Measurements from ENCODE around the gene GABBR2.
"Not testable (repeated sequence)": the region's sequence is repeated elsewhere in the genome, so short reads cannot be mapped to it uniquely, and the experiment has no call there.

GABBR2 gene

DNA sequence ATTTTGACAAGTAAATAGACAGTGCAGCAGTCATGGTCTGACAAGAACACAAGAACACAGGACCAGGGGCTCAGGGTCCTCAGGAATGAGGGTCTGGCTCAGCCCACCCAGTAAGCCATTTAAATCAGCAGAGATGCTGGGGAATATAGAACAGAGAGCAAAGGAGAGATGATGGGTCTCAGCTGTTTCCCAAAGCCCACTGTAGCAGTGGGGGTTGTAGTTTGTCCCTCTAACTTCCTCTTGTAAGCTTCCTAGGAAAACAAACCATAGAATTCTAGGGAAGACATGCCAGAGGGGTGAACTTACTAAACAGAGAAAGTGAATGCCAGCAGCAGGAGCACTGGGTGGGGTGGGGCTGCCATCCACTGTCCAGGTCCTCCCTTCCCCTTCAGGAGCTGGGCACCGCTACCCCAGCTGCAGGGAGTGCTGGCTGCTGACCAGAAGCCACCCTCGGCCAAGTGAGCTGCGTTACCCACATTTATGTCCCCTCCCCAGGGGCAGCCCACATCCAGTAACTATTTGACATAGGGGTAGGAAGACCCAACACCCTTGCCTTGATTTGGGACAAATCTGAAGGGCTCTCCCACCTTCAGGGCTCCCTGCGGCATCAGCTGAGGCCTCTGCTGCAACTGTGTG lies 41.6 kb downstream of the GABBR2 start:
- Histone ChIP-seq H3K36me3 (ENCODE audit: insufficient read depth, low read length) (no peaks in the 10 kb centered on the region), H3K4me3 (ENCODE audit: low read depth in 1 of 2, low read length in 2 of 2) (no peak overlapping the region)

GRCh38 chr9:98665501-98665900 lies 43.2 kb downstream of the GABBR2 start:
- Histone ChIP-seq H3K9me3 (ENCODE audit: low read length) (no peaks in the 10 kb centered on the region), H3K27ac (ENCODE audit: low read depth, low read length) (no peak overlapping the region), H3K4me3 (ENCODE audit: low read depth in 1 of 2, low read length in 2 of 2) (no peak overlapping the region), H3K27me3 (ENCODE audit: control insufficient read depth in 1 of 2, insufficient read depth in 2 of 2, low read length in 2 of 2) (no peaks in the 10 kb centered on the region), H3K4me1 (ENCODE audit: insufficient read depth, low read length) (no peaks in the 10 kb centered on the region), H3K9ac (ENCODE audit: low read length) (no peak overlapping the region), H3K36me3 (ENCODE audit: insufficient read depth, low read length) (no peaks in the 10 kb centered on the region)

More for the DNA sequence above, 41.6 kb downstream of the GABBR2 start:
- H3K9ac ChIP-seq (ENCODE audit: low read length), result no peak overlapping the region
- no peak overlapping the region for H3K27ac ChIP-seq (ENCODE audit: low read depth, low read length)
- H3K4me1 ChIP-seq (ENCODE audit: insufficient read depth, low read length), result no peaks in the 10 kb centered on the region
- no peaks in the 10 kb centered on the region for H3K9me3 ChIP-seq (ENCODE audit: low read length)
- H3K27me3 ChIP-seq (ENCODE audit: control insufficient read depth in 1 of 2, insufficient read depth in 2 of 2, low read length in 2 of 2), result no peaks in the 10 kb centered on the region

DNA sequence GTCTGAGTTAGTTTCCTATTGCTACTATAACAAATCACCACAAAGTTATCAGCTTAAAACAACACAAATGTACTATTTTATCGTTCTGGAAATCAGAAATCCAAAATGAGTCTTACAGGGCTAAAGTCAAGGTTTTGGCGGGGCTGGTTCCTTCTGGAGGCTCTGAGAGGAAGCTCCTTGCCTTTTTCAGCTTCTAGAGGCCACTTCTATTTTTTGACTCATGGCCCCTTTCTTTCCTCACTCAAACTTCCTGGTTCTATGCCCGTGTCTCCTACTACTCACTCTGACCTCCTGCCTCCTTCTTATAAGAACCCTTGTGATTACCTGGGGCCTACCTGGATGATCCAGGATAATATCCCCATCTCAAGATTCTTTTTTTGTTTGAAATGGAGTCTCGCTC lies 48.2 kb downstream of the GABBR2 start:
- Histone ChIP-seq H3K27ac (ENCODE audit: low read depth, low read length) (no peak overlapping the region), H3K4me3 (ENCODE audit: low read depth in 1 of 2, low read length in 2 of 2) (no peak overlapping the region), H3K9me3 (ENCODE audit: low read length) (no peaks in the 10 kb centered on the region), H3K9ac (ENCODE audit: low read length) (no peak overlapping the region), H3K4me1 (ENCODE audit: insufficient read depth, low read length) (no peaks in the 10 kb centered on the region), H3K27me3 (ENCODE audit: control insufficient read depth in 1 of 2, insufficient read depth in 2 of 2, low read length in 2 of 2) (no peaks in the 10 kb centered on the region), H3K36me3 (ENCODE audit: insufficient read depth, low read length) (no peaks in the 10 kb centered on the region)

DNA sequence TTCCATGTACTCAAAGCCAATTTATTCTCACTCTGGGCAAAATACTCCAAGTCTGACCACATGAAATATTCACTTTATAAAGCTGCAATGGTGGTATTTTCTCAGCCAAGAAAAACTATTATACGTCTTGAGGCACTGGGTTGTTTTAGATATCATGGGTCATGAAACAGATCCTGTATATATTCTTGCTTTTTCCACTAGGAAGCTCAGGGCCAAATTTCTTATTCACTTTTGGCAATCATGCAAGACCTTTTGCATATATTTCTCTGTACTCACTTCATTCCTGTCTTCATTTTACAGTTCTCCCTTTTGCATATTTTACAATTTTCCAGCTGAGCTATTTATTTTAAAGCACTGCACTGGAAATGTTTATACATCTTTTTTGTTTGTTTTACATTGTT lies 49.8 kb downstream of the GABBR2 start:
- Histone ChIP-seq H3K4me3 (ENCODE audit: low read depth in 1 of 2, low read length in 2 of 2) (no peak overlapping the region), H3K4me1 (ENCODE audit: insufficient read depth, low read length) (no peaks in the 10 kb centered on the region), H3K36me3 (ENCODE audit: insufficient read depth, low read length) (no peaks in the 10 kb centered on the region), H3K27me3 (ENCODE audit: control insufficient read depth in 1 of 2, insufficient read depth in 2 of 2, low read length in 2 of 2) (no peaks in the 10 kb centered on the region), H3K9ac (ENCODE audit: low read length) (no peak overlapping the region), H3K27ac (ENCODE audit: low read depth, low read length) (no peak overlapping the region), H3K9me3 (ENCODE audit: low read length) (no peaks in the 10 kb centered on the region)

DNA sequence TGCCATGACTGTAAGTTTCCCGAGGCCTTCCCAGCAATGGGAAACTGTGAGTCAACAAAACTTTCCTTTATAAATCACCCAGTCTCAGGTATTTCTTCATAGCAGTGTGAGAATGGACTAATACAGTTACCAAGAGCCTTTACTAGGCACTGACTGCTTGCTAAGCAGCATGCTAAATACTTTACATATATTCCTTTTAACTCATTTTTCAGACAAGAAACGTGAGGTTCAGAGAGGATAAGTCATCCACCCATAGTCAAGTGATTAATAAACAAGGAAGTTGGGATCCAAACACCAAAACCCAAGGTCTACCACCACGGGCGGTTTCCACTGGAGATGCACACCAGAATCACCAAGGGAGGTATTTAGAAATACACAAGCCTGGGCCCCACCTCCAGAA lies 50.8 kb downstream of the GABBR2 start:
- no peak overlapping the region for H3K9ac ChIP-seq (ENCODE audit: low read length)
- no peak overlapping the region for H3K4me3 ChIP-seq (ENCODE audit: low read depth in 1 of 2, low read length in 2 of 2)
- H3K27me3 ChIP-seq (ENCODE audit: control insufficient read depth in 1 of 2, insufficient read depth in 2 of 2, low read length in 2 of 2), result no peaks in the 10 kb centered on the region
- no peaks in the 10 kb centered on the region for H3K9me3 ChIP-seq (ENCODE audit: low read length)
- H3K4me1 ChIP-seq (ENCODE audit: insufficient read depth, low read length), result no peaks in the 10 kb centered on the region
- H3K27ac ChIP-seq (ENCODE audit: low read depth, low read length), result no peak overlapping the region
- no peaks in the 10 kb centered on the region for H3K36me3 ChIP-seq (ENCODE audit: insufficient read depth, low read length)

- H3K27ac ChIP-seq (ENCODE audit: low read depth, low read length), result no peak overlapping the region
- H3K9me3 ChIP-seq (ENCODE audit: low read length), result no peaks in the 10 kb centered on the region
- no peaks in the 10 kb centered on the region for H3K36me3 ChIP-seq (ENCODE audit: insufficient read depth, low read length)
- no peaks in the 10 kb centered on the region for H3K27me3 ChIP-seq (ENCODE audit: control insufficient read depth in 1 of 2, insufficient read depth in 2 of 2, low read length in 2 of 2)
- H3K4me1 ChIP-seq (ENCODE audit: insufficient read depth, low read length), result no peaks in the 10 kb centered on the region
- H3K9ac ChIP-seq (ENCODE audit: low read length), result no peak overlapping the region
- H3K4me3 ChIP-seq (ENCODE audit: low read depth in 1 of 2, low read length in 2 of 2), result no peak overlapping the region
These were observed 52.2 kb downstream of the GABBR2 start for GRCh38 chr9:98656511-98656910.

DNA sequence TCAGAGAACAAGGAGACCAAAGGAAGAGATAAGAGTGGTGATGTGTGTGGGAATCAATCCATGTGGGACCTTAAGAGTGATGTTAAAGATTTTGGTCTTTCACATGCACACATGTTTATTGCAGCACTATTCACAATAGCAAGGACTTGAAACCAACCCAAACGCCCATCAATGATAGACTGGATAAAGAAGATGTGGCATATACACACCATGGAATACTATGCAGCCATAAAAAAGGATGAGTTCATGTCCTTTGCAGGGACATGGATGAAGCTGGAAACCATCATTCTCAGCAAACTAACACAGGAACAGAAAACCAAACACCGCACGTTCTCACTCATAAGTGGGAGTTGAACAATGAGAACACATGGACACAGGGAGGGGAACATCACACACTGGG lies 53.3 kb downstream of the GABBR2 start:
- not testable (repeated sequence) for H3K9ac ChIP-seq (ENCODE audit: low read length); H3K9me3 ChIP-seq (ENCODE audit: low read length); H3K27ac ChIP-seq (ENCODE audit: low read depth, low read length); H3K27me3 ChIP-seq (ENCODE audit: control insufficient read depth in 1 of 2, insufficient read depth in 2 of 2, low read length in 2 of 2); H3K36me3 ChIP-seq (ENCODE audit: insufficient read depth, low read length); H3K4me1 ChIP-seq (ENCODE audit: insufficient read depth, low read length); H3K4me3 ChIP-seq (ENCODE audit: low read depth in 1 of 2, low read length in 2 of 2)

- H3K27me3 ChIP-seq (ENCODE audit: control insufficient read depth in 1 of 2, insufficient read depth in 2 of 2, low read length in 2 of 2), result no peaks in the 10 kb centered on the region
- H3K27ac ChIP-seq (ENCODE audit: low read depth, low read length), result no peak overlapping the region
- no peaks in the 10 kb centered on the region for H3K36me3 ChIP-seq (ENCODE audit: insufficient read depth, low read length)
- H3K9ac ChIP-seq (ENCODE audit: low read length), result no peak overlapping the region
- no peak overlapping the region for H3K4me3 ChIP-seq (ENCODE audit: low read depth in 1 of 2, low read length in 2 of 2)
- no peaks in the 10 kb centered on the region for H3K9me3 ChIP-seq (ENCODE audit: low read length)
- no peaks in the 10 kb centered on the region for H3K4me1 ChIP-seq (ENCODE audit: insufficient read depth, low read length)
These were observed 54.5 kb downstream of the GABBR2 start for GRCh38 chr9:98654247-98654646.

GRCh38 chr9:98652741-98653140 lies 56.0 kb downstream of the GABBR2 start:
- no peak overlapping the region for H3K9ac ChIP-seq (ENCODE audit: low read length)
- H3K36me3 ChIP-seq (ENCODE audit: insufficient read depth, low read length), result no peaks in the 10 kb centered on the region
- H3K27ac ChIP-seq (ENCODE audit: low read depth, low read length), result no peak overlapping the region
- no peak overlapping the region for H3K4me3 ChIP-seq (ENCODE audit: low read depth in 1 of 2, low read length in 2 of 2)
- no peaks in the 10 kb centered on the region for H3K9me3 ChIP-seq (ENCODE audit: low read length)
- no peaks in the 10 kb centered on the region for H3K27me3 ChIP-seq (ENCODE audit: control insufficient read depth in 1 of 2, insufficient read depth in 2 of 2, low read length in 2 of 2)
- no peaks in the 10 kb centered on the region for H3K4me1 ChIP-seq (ENCODE audit: insufficient read depth, low read length)

DNA sequence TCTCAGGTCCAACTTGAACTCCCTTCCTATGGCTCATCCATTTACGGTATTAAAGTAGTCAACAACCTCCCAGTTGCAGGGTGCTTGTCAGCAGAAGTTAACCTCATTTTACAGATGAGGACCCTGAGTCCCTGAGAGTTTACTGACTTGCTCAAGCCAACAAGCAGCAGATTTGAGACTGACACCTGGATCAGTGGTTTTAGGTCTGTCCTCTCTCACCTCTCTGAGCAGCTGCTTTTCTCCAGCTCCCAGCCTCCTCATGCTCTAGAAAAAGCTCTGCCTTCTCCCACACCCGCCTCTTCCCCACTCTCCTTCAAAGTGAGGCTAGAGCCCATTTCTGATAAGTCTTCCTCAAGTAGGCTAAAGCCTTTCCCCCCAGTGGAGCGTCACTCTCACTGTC lies 56.4 kb downstream of the GABBR2 start:
- Histone ChIP-seq H3K9me3 (ENCODE audit: low read length) (no peaks in the 10 kb centered on the region), H3K27ac (ENCODE audit: low read depth, low read length) (no peak overlapping the region), H3K4me3 (ENCODE audit: low read depth in 1 of 2, low read length in 2 of 2) (no peak overlapping the region), H3K27me3 (ENCODE audit: control insufficient read depth in 1 of 2, insufficient read depth in 2 of 2, low read length in 2 of 2) (no peaks in the 10 kb centered on the region), H3K36me3 (ENCODE audit: insufficient read depth, low read length) (no peaks in the 10 kb centered on the region), H3K4me1 (ENCODE audit: insufficient read depth, low read length) (no peaks in the 10 kb centered on the region), H3K9ac (ENCODE audit: low read length) (no peak overlapping the region)

DNA sequence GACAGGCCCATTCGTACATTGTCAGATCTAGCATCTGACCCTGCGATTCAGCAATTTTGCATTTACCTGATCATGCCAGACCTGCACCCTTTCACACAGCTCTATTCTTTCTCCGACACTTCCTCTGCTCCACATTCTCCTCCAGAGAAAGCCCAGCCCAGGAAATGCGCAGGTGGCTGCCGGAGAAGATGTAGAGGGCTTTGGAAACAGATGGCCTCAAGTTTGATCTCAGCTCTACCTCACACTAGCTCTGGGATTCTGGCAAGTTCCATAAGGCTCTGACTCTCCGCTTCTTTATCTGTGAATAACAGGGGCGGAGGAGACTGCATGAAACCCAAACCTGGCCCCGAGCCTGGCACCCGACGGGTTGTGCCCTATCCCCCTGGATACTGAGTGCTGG lies 61.5 kb downstream of the GABBR2 start:
- Histone ChIP-seq H3K27ac (ENCODE audit: low read depth, low read length) (no peak overlapping the region), H3K36me3 (ENCODE audit: insufficient read depth, low read length) (no peaks in the 10 kb centered on the region), H3K4me3 (ENCODE audit: low read depth in 1 of 2, low read length in 2 of 2) (no peak overlapping the region), H3K4me1 (ENCODE audit: insufficient read depth, low read length) (no peaks in the 10 kb centered on the region), H3K27me3 (ENCODE audit: control insufficient read depth in 1 of 2, insufficient read depth in 2 of 2, low read length in 2 of 2) (no peaks in the 10 kb centered on the region), H3K9me3 (ENCODE audit: low read length) (no peaks in the 10 kb centered on the region), H3K9ac (ENCODE audit: low read length) (no peak overlapping the region)

DNA sequence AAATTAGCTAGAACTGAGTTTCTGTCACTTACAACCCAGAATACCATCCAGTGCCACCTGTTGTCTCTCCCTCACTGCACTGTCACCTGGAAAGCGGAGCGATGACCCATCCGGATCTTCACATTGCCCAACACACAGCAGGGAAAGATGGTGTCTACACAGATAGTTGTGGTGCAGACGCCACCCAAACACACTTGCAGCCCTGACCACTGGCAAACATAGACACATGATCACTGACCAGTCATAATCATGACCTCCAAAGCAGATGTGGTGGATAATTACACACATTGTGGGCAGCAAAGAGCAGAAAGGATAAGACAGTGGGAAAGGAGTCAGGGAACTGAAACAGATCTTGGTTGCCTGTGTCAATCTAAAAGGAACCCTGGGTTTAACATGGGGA lies 64.7 kb downstream of the GABBR2 start:
- H3K4me3 ChIP-seq (ENCODE audit: low read depth in 1 of 2, low read length in 2 of 2), result no peak overlapping the region
- no peak overlapping the region for H3K9ac ChIP-seq (ENCODE audit: low read length)
- no peak overlapping the region for H3K27ac ChIP-seq (ENCODE audit: low read depth, low read length)
- H3K4me1 ChIP-seq (ENCODE audit: insufficient read depth, low read length), result no peaks in the 10 kb centered on the region
- H3K27me3 ChIP-seq (ENCODE audit: control insufficient read depth in 1 of 2, insufficient read depth in 2 of 2, low read length in 2 of 2), result no peaks in the 10 kb centered on the region
- H3K36me3 ChIP-seq (ENCODE audit: insufficient read depth, low read length), result no peaks in the 10 kb centered on the region
- H3K9me3 ChIP-seq (ENCODE audit: low read length), result no peaks in the 10 kb centered on the region
